Measurements from ENCODE around the gene HIGD1A.

HIGD1A gene

DNA sequence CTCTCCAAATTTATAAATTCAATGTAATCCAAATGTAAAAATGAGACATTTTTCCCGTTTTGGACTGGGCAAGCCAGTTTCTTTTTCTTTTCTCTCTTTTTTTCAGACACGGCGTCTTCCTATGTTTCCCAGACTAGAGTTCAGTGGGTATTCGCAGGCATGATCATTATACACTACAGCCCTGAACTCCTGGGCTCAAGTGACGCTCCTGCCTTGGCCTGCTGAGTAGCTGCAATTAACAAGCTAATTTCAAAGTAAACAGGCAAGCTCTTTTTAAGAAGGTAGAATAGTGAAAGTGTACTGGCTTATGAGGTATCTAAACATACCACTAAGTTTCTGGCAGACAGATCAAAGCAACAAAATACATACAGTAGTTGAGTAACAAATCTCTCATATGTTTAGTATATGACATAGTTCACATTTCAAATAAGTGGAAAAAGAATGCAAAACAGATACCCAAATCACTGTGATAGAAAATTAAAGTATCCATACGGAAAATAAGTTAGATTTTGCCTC is 13.5 kb downstream of the HIGD1A start:
- no peak overlapping the region for H3K4me3 ChIP-seq (ENCODE audit: low read length)
- no peak for DNase-seq (ENCODE audit: low read depth)
- TF ChIP-seq, protein P1, sequence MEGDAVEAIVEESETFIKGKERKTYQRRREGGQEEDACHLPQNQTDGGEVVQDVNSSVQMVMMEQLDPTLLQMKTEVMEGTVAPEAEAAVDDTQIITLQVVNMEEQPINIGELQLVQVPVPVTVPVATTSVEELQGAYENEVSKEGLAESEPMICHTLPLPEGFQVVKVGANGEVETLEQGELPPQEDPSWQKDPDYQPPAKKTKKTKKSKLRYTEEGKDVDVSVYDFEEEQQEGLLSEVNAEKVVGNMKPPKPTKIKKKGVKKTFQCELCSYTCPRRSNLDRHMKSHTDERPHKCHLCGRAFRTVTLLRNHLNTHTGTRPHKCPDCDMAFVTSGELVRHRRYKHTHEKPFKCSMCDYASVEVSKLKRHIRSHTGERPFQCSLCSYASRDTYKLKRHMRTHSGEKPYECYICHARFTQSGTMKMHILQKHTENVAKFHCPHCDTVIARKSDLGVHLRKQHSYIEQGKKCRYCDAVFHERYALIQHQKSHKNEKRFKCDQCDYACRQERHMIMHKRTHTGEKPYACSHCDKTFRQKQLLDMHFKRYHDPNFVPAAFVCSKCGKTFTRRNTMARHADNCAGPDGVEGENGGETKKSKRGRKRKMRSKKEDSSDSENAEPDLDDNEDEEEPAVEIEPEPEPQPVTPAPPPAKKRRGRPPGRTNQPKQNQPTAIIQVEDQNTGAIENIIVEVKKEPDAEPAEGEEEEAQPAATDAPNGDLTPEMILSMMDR (IDR thresholded peaks at IDR 0.05; ENCODE audit: insufficient read depth, low read depth, low read length, missing control alignments), result no peak

DNA sequence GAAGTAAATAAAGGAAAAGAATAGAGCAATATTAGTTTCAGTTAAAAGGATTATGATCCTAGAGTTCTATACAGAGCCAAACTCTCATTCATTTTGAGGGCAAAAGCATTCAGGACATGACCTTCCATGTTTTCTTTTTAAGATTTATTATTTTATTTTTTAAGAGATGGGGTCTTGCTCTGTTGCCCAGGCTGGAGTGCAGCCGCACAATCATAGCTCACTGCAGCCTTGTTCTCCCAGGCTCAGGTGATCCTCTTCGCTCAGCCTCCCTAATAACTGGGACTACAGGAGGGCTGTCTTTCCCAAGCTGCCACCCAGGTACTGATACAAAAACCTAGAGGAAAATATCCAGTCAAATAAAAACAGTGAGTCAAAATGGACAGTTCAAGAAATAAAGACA is 17.7 kb downstream of the HIGD1A start:
- TF ChIP-seq, protein P1 (IDR thresholded peaks at IDR 0.05; ENCODE audit: insufficient read depth, low read depth, low read length, missing control alignments), result no peak
- no peak for DNase-seq (ENCODE audit: low read depth)
- H3K4me3 ChIP-seq (ENCODE audit: low read length), result no peak overlapping the region

DNA sequence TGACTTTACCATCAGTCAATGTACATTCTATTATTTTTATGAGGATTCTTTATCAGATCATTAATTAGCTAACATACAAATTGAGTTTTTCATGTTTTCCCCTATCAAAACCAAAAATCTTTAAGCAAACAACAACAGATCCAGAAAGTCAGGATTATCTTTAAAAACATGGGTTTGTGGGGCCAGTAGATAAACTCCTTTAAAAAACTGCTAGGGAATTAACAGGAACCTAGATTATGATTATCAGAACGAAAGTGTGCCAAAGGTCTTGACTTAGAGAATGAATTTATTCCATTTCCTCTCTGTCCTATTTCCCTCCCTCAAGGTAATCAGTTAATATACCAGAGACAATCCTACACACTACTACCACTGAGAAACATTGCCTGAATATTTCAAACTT is 18.1 kb downstream of the HIGD1A start:
- TF ChIP-seq, protein P1 (IDR thresholded peaks at IDR 0.05; ENCODE audit: insufficient read depth, low read depth, low read length, missing control alignments), result no peak
- no peak overlapping the region for H3K4me3 ChIP-seq (ENCODE audit: low read length)
- no peak for DNase-seq (ENCODE audit: low read depth)

DNA sequence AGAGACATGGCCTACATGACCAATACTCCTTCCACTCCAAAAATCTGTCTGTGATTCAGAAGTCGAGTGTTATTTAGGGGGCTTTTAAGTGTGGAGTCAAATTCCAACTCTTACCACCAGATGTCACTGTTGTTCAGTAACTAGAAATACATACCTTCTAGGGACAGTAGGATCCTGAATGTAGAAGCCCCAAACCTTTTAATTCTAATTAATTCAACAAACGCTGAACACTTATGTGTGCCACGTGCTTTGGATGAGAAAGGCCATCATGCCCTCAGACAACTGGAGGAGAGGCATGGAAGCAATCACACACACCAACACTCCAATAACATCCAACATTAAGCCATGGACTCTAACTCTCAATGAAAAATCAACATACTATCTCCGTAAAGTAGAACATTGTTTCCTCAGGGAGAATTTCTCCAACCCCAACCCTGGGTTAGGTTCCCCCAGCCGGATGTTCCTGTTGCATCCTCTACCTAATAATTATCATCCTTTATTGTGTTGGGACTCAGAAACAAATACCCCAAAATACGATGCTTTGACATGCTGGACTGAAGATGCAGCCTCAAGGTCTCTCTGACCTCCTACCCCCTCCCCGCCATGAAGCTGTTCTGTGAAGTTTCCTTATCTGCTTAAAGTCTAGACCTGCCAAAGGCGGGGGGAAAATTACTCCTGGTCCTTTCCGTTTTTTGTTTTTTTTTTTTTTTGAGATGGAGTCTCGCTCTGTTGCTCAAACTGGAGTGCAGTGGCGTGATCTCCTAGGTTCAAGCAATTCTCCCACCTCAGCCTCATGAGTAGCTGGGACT is 23.2 kb downstream of the HIGD1A start:
- TF ChIP-seq, protein P1 (IDR thresholded peaks at IDR 0.05; ENCODE audit: insufficient read depth, low read depth, low read length, missing control alignments), result peak; percentile 67
- H3K4me3 ChIP-seq (ENCODE audit: low read length), result no peak overlapping the region
- DNase-seq (ENCODE audit: low read depth), result peak; percentile 73

DNA sequence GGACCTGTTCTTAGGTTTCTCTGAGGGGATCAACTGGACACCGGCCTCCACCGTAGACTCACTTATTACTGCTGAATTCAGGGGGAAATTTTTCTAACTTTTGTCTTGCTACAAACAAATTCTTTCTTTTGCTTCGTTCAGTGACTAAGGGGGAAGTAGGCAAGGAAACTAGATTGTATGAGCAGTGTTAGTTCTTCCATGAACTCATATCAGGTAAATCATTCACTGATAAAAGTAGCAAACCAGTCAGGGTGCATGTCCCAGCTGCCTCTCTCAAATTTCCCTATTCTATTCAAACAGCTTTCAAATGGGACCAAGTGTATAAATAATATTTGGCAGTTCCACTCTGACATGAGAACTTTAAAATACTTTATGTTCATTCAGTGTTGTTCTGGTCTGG is 23.9 kb downstream of the HIGD1A start:
- TF ChIP-seq, protein P1 (IDR thresholded peaks at IDR 0.05; ENCODE audit: insufficient read depth, low read depth, low read length, missing control alignments), result no peak
- no peak overlapping the region for H3K4me3 ChIP-seq (ENCODE audit: low read length)
- DNase-seq (ENCODE audit: low read depth), result no peak

DNA sequence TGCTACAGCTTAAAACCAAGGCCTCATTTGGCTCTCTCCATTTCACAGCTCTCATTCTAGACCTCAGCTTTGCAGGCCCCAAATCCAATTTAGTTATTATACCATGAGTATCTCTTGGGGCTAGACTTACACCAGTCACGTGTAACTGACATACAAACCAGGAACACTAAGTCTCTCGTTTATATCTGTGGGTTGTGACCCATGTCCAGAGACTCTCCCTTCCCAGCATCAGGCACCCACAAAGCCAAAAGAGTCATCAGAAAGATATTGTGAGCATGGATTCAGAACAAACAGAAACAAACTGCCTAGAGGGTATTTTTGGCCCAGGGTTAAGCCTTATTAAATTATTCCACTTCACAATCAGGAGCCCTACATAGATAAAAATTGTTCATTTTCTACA is 25.6 kb downstream of the HIGD1A start:
- TF ChIP-seq, protein P1 (IDR thresholded peaks at IDR 0.05; ENCODE audit: insufficient read depth, low read depth, low read length, missing control alignments), result no peak
- no peak for DNase-seq (ENCODE audit: low read depth)
- no peak overlapping the region for H3K4me3 ChIP-seq (ENCODE audit: low read length)

DNA sequence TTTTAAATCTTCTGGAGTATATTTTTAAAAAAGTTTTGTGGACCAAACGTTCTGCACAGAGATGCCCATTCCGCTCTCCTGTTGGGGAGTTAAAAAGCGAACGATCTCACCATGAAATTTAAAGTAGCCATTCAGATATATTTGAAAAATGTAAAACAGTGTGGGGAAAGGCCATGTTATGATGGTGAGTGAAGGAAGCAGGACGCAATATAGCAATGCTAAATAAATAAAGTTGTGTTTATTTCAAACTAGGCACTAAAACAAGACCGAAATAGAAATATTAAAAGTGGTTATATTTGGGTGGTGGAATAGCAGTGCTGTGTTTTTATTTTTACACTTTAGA is 30.9 kb downstream of the HIGD1A start:
- TF ChIP-seq, protein P1 (IDR thresholded peaks at IDR 0.05; ENCODE audit: insufficient read depth, low read depth, low read length, missing control alignments), result no peak
- DNase-seq (ENCODE audit: low read depth), result no peak
- H3K4me3 ChIP-seq (ENCODE audit: low read length), result peak overlapping the region; percentile 42

All from epithelial cell of esophagus (primary cell).